ENCODE data around the gene BMF. TPM values are rescaled to one million over a fixed set of nuclear protein-coding genes. Genes with fewer than 3 reads are reported as not detected.

BMF gene
- total and polyA plus RNA-seq, 2 of the 4 experiments (the other 2 are of a cell fraction): 2.4 to 2.9 TPM

DNA sequence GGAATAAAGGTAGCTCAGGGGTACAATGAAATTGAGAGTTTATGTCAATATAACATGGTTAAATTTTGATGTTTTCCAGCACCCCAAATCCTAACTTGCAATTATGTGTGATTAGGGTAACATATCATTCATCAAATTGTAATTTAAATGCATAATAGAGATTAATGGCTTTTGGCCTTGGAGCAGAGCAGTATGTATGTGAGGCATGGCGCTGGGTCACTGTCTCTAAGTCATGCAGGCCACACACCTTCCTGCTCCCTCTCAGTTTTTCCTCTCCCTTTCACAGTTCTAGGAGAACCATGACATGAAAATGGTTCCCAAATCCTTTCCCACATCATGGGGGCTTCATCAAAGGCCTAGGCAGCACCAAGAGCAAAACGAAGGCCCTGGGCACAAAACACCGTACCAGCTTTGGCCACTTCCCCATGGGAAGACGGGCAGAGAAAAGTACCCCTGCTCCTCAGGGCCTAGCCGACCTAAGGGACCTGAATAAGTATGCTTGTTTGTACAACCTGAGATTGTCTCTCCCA lies 65.8 kb downstream of the BMF start:
- intact Hi-C loops (cut with micrococcal nuclease) (no loop called here), dilution Hi-C loops (cut with HindIII; ENCODE audit: low sequenced_read_pairs, unreplicated experiment) (no loop called here), in situ Hi-C loops (cut with MboI; ENCODE audit: low sequenced_read_pairs) (loop anchor here (10.0 kb wide), 1 partner anchor 382 kb away; no protein-coding TSS in a partner anchor)
- Histone ChIP-seq H2AK5ac (ENCODE audit: low read depth, low read length) (no peak overlapping the region), H3K27ac (ENCODE audit: insufficient read depth, low read length) (no peak overlapping the region), H3K27me3 (ENCODE audit: control insufficient read depth, insufficient read depth, low read length) (no peaks in the 10 kb centered on the region), H3K4ac (ENCODE audit: low read depth, low read length) (no peak overlapping the region), H4K8ac (ENCODE audit: low read depth in 2 of 2, low read length in 2 of 2) (no peak overlapping the region), H2AK9ac (replicated peaks; ENCODE audit: low read depth, low read length, poor library complexity) (no peak overlapping the region), H3K18ac (ENCODE audit: low read depth, low read length) (no peak overlapping the region), H2BK15ac (ENCODE audit: low read depth, low read length) (no peak overlapping the region), H2AFZ (replicated peaks; ENCODE audit: low read length, poor library complexity) (no peak overlapping the region), H3K14ac (replicated peaks; ENCODE audit: low read depth, low read length) (no peak overlapping the region), H3K4me3 (ENCODE audit: insufficient read depth, low read depth, low read length) (no peak overlapping the region), H3K4me2 (ENCODE audit: low read depth, low read length) (no peak overlapping the region), H4K20me1 (ENCODE audit: insufficient read depth, low read length) (peaks cover 8% of the 10 kb centered on the region; the same call in 1 of the 2 replicates), H2BK5ac (ENCODE audit: low read depth, low read length, poor library complexity, severe bottlenecking) (no peak overlapping the region), H3K36me3 (ENCODE audit: control insufficient read depth, insufficient read depth, low read length) (no peaks in the 10 kb centered on the region; the same call in 1 of the 2 replicates), H3K4me1 (ENCODE audit: control insufficient read depth, insufficient read depth, low read length) (peaks cover 16% of the 10 kb centered on the region), H3K56ac (ENCODE audit: extremely low read depth, insufficient read depth, low read length) (no peak overlapping the region), H3K23ac (ENCODE audit: low read depth, low read length) (no peak overlapping the region), H3K9ac (ENCODE audit: low read depth, low read length) (no peak overlapping the region), H2BK120ac (ENCODE audit: low read depth, low read length) (no peak overlapping the region), H3K9me1 (ENCODE audit: insufficient read depth, low read length) (peaks cover 13% of the 10 kb centered on the region), H4K91ac (ENCODE audit: insufficient read depth, low read depth, low read length) (no peak overlapping the region), H4K5ac (ENCODE audit: low read depth, low read length) (no peak overlapping the region), H2BK20ac (ENCODE audit: low read depth, low read length) (no peak overlapping the region), H3K9me3 (ENCODE audit: control insufficient read depth, insufficient read depth, low read length) (no peaks in the 10 kb centered on the region), H3K79me1 (ENCODE audit: low read depth in 1 of 2, low read length in 2 of 2) (peaks cover 10 to 49% of the 10 kb centered on the region in 2 experiments)
- DNase-seq (no peak), ATAC-seq (ENCODE audit: low read depth) (no peak)
- no TSS peak for BruUV-seq (replicated peaks)
- CTCF ChIA-PET: no interaction called here
- TF ChIP-seq, protein P1, sequence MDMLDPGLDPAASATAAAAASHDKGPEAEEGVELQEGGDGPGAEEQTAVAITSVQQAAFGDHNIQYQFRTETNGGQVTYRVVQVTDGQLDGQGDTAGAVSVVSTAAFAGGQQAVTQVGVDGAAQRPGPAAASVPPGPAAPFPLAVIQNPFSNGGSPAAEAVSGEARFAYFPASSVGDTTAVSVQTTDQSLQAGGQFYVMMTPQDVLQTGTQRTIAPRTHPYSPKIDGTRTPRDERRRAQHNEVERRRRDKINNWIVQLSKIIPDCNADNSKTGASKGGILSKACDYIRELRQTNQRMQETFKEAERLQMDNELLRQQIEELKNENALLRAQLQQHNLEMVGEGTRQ (IDR thresholded peaks at IDR 0.05; ENCODE audit: low read depth, low read length): no peak
- TF ChIP-seq CEBPB (IDR thresholded peaks at IDR 0.05; ENCODE audit: low read depth, low read length) (no peak), SMC3 (IDR thresholded peaks at IDR 0.05; ENCODE audit: low read depth, low read length) (no peak), BHLHE40 (IDR thresholded peaks at IDR 0.05; ENCODE audit: low read depth, low read length) (no peak), FOS (IDR thresholded peaks at IDR 0.05; ENCODE audit: low read depth, low read length) (no peak), POLR2A (IDR thresholded peaks at IDR 0.05; ENCODE audit: low read depth, low read length) (no peak), RCOR1 (IDR thresholded peaks at IDR 0.05; ENCODE audit: insufficient replicate concordance, low read length) (no peak), MXI1 (IDR thresholded peaks at IDR 0.05; ENCODE audit: borderline replicate concordance, low read depth, low read length) (no peak), MAFK (IDR thresholded peaks at IDR 0.05; ENCODE audit: low read depth, low read length) (no peak), RAD21 (IDR thresholded peaks at IDR 0.05; ENCODE audit: low read length) (no peak), RFX5 (IDR thresholded peaks at IDR 0.05; ENCODE audit: low read depth, low read length) (no peak), MAZ (IDR thresholded peaks at IDR 0.05; ENCODE audit: borderline replicate concordance, low read depth, low read length) (no peak)
- TF ChIP-seq, protein P2, sequence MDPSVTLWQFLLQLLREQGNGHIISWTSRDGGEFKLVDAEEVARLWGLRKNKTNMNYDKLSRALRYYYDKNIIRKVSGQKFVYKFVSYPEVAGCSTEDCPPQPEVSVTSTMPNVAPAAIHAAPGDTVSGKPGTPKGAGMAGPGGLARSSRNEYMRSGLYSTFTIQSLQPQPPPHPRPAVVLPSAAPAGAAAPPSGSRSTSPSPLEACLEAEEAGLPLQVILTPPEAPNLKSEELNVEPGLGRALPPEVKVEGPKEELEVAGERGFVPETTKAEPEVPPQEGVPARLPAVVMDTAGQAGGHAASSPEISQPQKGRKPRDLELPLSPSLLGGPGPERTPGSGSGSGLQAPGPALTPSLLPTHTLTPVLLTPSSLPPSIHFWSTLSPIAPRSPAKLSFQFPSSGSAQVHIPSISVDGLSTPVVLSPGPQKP (IDR thresholded peaks at IDR 0.05; ENCODE audit: borderline replicate concordance, low read depth, low read length): no peak
- TF ChIP-seq, protein P3, sequence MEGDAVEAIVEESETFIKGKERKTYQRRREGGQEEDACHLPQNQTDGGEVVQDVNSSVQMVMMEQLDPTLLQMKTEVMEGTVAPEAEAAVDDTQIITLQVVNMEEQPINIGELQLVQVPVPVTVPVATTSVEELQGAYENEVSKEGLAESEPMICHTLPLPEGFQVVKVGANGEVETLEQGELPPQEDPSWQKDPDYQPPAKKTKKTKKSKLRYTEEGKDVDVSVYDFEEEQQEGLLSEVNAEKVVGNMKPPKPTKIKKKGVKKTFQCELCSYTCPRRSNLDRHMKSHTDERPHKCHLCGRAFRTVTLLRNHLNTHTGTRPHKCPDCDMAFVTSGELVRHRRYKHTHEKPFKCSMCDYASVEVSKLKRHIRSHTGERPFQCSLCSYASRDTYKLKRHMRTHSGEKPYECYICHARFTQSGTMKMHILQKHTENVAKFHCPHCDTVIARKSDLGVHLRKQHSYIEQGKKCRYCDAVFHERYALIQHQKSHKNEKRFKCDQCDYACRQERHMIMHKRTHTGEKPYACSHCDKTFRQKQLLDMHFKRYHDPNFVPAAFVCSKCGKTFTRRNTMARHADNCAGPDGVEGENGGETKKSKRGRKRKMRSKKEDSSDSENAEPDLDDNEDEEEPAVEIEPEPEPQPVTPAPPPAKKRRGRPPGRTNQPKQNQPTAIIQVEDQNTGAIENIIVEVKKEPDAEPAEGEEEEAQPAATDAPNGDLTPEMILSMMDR (conservative IDR thresholded peaks at IDR 0.05; ENCODE audit: low read depth, low read length): no peak
- 92% methylated on average over 2 of the region's 5 CpGs; no CpG with 5 or more reads in 1 of the 2 experiments for WGBS, 2 experiments (ENCODE audit: extremely low coverage in 2 of 2, insufficient read length in 1 of 2)
- POLR2A ChIA-PET (ENCODE audit: unreplicated experiment): no interaction called here
